NAMALWA (cell line): ENCODE data around the gene TMEM132A.

Experiments used
- DNase-seq: peaks from one replicate; pipeline ENCODE4 v3.0.0-alpha.2; 2015; ENCODE audit warnings: low spot score

Gene TMEM132A, protein sequence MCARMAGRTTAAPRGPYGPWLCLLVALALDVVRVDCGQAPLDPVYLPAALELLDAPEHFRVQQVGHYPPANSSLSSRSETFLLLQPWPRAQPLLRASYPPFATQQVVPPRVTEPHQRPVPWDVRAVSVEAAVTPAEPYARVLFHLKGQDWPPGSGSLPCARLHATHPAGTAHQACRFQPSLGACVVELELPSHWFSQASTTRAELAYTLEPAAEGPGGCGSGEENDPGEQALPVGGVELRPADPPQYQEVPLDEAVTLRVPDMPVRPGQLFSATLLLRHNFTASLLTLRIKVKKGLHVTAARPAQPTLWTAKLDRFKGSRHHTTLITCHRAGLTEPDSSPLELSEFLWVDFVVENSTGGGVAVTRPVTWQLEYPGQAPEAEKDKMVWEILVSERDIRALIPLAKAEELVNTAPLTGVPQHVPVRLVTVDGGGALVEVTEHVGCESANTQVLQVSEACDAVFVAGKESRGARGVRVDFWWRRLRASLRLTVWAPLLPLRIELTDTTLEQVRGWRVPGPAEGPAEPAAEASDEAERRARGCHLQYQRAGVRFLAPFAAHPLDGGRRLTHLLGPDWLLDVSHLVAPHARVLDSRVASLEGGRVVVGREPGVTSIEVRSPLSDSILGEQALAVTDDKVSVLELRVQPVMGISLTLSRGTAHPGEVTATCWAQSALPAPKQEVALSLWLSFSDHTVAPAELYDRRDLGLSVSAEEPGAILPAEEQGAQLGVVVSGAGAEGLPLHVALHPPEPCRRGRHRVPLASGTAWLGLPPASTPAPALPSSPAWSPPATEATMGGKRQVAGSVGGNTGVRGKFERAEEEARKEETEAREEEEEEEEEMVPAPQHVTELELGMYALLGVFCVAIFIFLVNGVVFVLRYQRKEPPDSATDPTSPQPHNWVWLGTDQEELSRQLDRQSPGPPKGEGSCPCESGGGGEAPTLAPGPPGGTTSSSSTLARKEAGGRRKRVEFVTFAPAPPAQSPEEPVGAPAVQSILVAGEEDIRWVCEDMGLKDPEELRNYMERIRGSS

GRCh38 chr11:60924110-60924905 lies at the start of gene TMEM132A:
TSS of gene TMEM132A (plus strand) at chr11:60924460. CDS start at chr11:60924634, 174 bp downstream.
- DNase-seq = no peak

GRCh38 chr11:60875366-60876167 lies 48.7 kb upstream of the TMEM132A start:
- DNase-seq = no peak

- DNase-seq = no peak
Measured at GRCh38 chr11:60876168-60876485, 48.1 kb upstream of the TMEM132A start.

DNA sequence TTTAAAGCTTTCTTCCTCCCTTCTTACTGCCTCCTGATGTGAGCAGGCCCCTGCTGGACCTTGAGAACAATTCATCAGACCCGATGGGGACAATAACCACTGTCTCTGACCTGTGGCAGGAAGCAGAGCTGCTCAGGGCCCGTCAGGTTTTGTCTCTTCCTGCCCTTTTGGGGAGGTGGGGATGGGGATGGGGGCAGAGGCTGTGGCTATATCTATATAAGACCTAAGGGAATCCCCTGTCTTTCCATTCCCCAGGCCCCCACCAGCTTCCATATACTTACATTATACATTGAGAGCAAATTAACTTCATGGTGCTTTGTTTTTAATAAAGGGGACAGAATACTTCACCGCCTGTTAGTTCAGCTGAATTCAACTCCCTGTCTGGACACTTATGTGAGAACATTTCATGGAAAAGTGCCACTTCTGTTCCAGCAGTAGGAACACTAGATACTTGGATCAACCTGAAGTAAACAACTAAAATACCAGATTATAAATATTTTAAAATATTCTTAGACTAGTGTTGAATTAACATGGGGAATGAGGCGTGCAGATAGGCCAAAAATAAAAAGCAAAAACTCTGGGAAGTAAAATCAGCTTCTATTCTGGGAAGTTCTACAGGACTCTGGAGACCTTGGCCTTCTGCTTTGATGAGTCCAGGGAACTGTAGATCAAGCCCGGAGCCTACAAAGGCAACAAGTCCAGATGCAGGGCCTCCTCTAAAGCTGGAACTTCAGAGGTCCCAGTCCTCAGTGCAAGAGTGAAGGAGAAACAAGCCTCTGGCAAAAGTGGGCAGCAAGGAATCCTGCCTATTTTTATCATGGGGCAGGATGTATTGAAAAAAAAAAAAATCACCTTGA lies 45.8 kb upstream of the TMEM132A start:
- DNase-seq = no peak

DNA sequence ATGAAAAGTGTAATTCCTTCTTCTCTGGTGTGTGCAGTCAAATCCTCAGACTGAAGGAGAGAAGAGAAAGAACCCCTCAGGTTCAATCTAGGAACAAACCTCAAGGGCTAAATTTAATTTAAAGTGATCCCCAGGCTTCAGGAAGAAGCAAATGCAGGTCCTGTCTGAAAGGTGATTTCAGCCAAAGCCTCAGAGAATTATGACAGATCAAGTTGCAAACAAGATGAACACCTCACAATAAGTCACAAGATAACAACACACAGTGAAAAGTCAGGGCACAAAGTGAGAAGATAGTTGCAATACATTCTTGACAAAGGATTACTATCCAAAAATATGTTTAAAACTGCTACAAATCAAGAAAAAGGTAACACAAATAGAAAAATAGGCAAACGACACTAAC lies 45.2 kb upstream of the TMEM132A start:
- no peak for DNase-seq

DNA sequence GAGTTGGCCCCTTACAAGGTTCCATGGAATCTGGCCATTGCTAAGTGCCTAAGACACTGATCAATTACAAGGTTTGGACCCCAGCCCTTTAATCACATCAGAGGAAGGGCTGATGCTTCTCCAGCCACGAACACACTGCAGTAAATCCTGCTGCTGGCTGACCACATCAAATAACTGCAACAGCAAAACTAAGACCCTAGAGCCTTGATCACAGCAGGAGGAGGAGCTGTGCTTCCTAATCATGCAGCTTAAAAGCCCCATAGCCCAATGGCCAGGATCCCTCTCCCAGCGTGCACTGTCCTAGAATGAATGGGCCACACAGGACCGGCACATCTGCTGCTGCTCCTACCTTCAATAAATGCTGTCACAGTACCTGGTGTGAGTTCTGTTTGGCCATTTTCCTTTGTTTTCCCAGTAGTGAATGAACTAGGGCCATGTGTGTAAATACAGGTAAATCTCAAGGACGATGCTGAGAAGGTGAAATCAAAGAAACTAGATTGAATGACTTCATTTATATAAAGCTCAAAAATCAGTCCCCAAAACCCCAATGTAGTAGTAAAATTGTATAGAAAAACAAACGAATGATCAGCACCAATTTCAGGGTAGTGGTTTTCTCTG lies 44.2 kb upstream of the TMEM132A start:
- DNase-seq = no peak

DNA sequence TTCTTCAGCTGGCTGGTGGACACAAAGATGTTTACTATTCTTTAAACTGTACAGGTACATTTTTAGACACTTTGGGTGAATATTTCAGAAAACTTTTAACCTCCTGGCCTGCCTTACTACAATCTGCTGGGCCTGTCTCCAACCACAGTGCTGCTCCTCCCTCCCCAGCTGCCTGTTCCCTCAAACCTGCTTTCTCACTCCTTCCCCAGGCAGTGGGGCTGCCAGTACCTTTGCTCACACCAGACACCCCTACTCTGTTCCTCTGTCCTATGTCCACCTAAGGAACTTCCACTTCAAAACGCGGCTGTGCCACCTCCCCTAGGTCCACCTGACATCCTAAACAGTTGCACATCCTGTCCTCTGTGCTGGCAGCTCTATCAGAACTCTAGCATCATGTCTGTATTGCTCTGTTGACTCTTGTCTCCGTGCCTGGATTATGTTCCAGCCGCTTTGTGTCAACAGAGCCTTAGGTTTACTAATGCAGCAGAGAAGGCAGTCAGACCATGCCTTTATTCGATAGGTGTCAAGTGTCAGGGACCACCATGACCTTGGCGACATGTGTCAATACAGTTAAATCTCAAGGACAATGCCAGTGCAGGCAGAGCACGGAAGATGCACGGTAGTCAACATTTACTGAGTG lies 43.5 kb upstream of the TMEM132A start:
- no peak for DNase-seq

DNA sequence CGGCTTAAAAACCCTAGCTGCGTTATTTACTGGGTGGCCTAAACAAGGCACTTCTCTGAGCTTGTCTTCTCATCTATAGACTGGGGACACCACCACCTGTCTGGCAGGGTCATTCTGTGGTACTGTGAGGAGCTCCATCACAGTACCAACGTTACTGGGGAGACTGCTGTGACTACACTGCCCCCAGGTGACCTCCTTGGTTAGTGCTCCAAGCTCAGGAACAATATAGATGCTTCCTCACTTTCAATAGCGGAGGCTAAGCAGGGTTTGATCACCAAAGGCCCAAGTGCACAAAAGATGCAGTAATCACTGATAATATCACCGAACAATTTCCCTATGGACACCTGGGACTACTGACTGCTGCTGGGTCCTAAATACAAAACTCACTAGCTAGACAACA lies 36.7 kb upstream of the TMEM132A start:
- DNase-seq = peak; percentile 74

DNA sequence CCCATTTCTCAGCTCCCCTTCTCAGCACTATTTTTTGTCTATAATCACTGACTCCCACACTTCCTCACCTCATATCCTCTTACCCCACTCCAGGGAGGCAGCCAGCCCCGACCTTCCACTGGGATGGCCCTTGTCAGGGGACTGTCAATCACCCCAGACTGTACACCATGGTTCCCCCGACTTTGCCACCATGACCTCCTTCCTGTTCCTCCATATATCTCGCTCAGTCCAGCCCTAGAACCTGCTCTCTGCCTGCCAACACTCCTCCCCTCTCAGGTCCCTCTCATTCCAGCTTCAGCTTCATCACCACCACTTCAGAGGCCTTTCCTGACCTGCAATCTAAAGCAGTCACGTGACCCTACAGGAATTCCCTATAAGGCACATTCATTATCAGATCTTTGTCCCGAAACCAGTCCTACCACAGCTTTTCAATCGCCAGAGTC lies 34.4 kb upstream of the TMEM132A start:
- DNase-seq = no peak

DNA sequence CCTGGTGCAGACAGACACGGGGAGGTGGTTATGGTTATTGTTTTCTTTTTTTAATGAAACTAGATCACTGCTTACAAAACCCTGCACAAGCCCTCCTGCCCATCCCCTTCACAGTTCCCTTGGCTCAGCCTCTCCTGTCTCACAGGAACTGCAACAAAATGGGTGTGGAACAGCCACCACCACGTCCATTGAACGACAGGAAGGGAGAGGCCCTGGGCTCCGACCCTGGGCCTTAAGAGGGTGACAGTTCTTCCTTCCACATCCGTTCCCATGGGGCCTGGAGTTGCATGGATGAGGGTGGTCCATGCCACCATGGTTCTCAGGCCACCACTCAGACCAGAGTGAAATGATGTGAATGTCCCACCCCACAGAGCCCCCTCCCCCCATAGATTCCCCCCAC lies 33.6 kb upstream of the TMEM132A start:
- no peak for DNase-seq

DNA sequence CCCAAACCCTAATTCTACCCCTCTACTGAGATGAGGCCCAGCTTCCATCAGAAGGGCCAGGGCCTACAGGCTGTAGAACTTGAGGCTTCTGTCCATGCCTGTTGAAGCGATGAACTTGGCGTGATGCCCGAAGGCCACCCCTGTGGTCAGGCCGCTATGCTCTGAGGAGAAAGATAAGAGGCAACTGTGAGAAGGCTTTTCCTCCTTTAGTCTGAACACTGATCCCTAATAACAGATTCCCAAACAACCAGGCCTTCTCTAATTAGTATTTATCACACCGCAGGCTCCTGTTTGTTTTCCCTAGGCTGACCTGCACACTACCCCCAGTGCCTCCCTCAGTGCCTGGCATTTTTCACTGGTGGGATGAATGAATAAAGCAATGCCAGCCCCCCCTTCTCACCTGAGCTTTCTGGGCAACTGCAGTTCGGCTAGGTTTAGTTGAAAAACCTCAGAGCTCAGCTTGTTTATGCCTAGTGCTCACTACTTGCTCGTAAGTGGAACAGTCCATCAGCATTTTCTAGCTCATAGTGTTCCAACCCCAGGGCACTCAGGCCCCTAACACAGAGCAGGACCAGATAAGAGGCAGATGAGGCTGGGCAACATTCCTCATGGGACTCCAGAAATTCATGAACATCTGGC lies 33.0 kb upstream of the TMEM132A start:
- no peak for DNase-seq

- no peak for DNase-seq
Measured at GRCh38 chr11:60895687-60896086, 28.6 kb upstream of the TMEM132A start.

GRCh38 chr11:60897496-60897895 lies 26.8 kb upstream of the TMEM132A start:
- no peak for DNase-seq

- DNase-seq = peak; percentile 65
Measured at GRCh38 chr11:60899046-60899936, 25.0 kb upstream of the TMEM132A start.

DNA sequence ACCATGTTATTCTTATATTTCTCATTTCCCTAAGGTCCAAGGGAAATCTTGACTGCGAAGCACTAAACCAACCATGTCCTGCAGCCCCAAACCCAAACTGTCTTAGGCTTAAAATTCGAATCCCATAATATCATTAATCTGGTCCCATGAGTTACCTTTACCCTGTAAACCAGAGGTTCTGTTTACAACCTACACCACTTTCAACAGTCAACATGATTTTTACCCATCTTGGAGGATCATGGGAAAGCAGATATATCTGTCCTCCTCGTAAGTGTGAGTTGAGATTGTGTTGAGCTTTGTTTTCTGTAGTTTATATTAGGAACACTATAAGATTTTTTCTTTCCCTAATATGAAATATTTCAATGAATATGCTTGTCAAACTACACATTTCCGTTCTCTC lies 24.3 kb upstream of the TMEM132A start:
- no peak for DNase-seq

DNA sequence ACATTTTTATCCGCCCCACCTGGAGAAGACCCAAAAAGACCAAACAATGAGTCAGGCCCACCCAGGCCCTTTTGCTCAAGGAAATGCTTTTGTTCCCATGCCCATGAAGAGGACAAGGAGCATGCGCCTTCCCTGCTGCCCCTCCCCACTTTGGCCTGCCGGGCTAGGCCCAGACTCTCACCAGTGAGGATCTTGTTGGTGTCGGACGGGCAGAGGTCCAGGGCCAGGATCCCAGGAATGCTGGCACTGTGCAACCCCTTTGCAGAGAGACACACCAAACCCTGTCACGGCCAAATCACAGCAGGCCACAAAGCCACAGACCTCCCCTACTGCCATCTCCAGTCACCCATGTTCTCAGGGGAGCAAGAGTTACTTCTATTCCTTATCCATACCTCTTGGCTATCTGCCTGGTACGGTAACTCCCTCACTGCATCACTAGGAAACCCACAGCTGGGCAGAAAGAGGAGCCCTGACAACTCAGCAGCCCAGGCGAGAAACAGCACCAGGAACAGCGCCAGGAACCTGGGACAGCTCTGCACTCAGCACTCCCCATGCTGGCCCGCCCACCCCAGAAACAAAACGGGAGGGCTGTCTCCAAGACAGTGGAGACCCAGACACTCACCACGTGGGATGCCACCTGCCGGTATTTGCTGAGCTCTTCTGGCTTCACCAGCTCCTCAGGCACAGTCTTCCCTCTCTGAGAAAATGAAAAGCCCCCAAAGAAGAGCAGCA lies 23.4 kb upstream of the TMEM132A start:
- no peak for DNase-seq

- no peak for DNase-seq
Measured at GRCh38 chr11:60902625-60903024, 21.6 kb upstream of the TMEM132A start.
